ENCODE data around the gene CD4.

The CD4 gene

GRCh38 chr12:6750506-6750905, 38.8 kb upstream of the CD4 start:
- TF ChIP-seq CTCF (IDR thresholded peaks at IDR 0.05; ENCODE audit: insufficient read depth, low read depth, low read length, missing control alignments): no peak
- peak overlapping the region; percentile 22 for H3K4me3 ChIP-seq (ENCODE audit: low read length)
- DNase-seq (ENCODE audit: low read depth): peak; percentile 70

- no peak for DNase-seq (ENCODE audit: low read depth)
- peak overlapping the region; percentile 87 for H3K4me3 ChIP-seq (ENCODE audit: low read length)
- no peak for TF ChIP-seq CTCF (IDR thresholded peaks at IDR 0.05; ENCODE audit: insufficient read depth, low read depth, low read length, missing control alignments)
Measured at GRCh38 chr12:6751767-6752166, 37.6 kb upstream of the CD4 start.

GRCh38 chr12:6752167-6752920, 37.0 kb upstream of the CD4 start:
- TF ChIP-seq CTCF (IDR thresholded peaks at IDR 0.05; ENCODE audit: insufficient read depth, low read depth, low read length, missing control alignments): peak; percentile 36
- H3K4me3 ChIP-seq (ENCODE audit: low read length): peak overlapping the region; percentile 87
- peak; percentile 35 for DNase-seq (ENCODE audit: low read depth)

- peak within 1 kb of the TSS; percentile 87 for H3K4me3 ChIP-seq (ENCODE audit: low read length)
- TF ChIP-seq CTCF (IDR thresholded peaks at IDR 0.05; ENCODE audit: insufficient read depth, low read depth, low read length, missing control alignments): no peak
- DNase-seq (ENCODE audit: low read depth): peak; percentile 99
Measured at GRCh38 chr12:6752921-6753771, 36.2 kb upstream of the CD4 start, which contains the start of gene MLF2. MLF2 (minus strand) TSS chr12:6753141; CDS start chr12:6752334, 807 bp downstream.

- TF ChIP-seq CTCF (IDR thresholded peaks at IDR 0.05; ENCODE audit: insufficient read depth, low read depth, low read length, missing control alignments): peak; percentile 94
- no peak for DNase-seq (ENCODE audit: low read depth)
- H3K4me3 ChIP-seq (ENCODE audit: low read length): no peak overlapping the region
Measured at GRCh38 chr12:6753772-6754356, 35.5 kb upstream of the CD4 start.

- no peak overlapping the region for H3K4me3 ChIP-seq (ENCODE audit: low read length)
- TF ChIP-seq CTCF (IDR thresholded peaks at IDR 0.05; ENCODE audit: insufficient read depth, low read depth, low read length, missing control alignments): no peak
- DNase-seq (ENCODE audit: low read depth): no peak
Measured at GRCh38 chr12:6754411-6754810, 34.9 kb upstream of the CD4 start.
